ENCODE data around the gene DNAJC3.

The DNAJC3 gene

DNA sequence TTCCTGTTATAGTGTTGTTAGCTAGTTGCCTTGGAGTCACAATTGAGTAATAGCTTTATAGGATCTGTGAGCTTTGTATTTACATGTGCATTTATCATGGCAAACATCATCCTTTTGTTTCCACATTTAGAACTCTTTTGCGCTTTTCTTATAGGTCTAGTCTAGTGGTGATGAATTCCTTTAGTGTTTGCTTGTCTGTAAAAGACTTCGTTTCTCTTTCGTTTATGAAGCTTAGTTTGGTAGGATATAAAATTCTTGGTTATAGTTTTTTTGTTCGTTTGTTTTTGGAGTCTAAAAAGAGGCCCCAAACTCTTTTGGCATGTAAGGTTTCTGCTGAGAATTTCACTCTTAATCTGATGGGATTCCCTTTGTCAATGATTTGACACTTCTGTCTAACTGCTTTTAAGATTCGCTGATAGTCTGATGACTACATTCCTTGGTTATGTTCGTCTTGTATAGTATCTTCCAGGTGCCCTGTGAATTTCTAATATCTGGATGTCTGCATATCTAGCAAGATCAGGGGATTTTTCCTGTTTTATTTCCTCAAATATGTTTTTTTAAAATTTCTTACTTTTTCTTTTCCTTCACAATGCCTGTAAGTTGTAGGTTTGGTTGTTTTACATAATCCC is 20.2 kb downstream of the DNAJC3 start:
- TF ChIP-seq, protein P1, sequence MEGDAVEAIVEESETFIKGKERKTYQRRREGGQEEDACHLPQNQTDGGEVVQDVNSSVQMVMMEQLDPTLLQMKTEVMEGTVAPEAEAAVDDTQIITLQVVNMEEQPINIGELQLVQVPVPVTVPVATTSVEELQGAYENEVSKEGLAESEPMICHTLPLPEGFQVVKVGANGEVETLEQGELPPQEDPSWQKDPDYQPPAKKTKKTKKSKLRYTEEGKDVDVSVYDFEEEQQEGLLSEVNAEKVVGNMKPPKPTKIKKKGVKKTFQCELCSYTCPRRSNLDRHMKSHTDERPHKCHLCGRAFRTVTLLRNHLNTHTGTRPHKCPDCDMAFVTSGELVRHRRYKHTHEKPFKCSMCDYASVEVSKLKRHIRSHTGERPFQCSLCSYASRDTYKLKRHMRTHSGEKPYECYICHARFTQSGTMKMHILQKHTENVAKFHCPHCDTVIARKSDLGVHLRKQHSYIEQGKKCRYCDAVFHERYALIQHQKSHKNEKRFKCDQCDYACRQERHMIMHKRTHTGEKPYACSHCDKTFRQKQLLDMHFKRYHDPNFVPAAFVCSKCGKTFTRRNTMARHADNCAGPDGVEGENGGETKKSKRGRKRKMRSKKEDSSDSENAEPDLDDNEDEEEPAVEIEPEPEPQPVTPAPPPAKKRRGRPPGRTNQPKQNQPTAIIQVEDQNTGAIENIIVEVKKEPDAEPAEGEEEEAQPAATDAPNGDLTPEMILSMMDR (IDR thresholded peaks at IDR 0.05; ENCODE audit: extremely low read depth, missing control alignments), result no peak
- no peak for DNase-seq (ENCODE audit: low spot score)

GRCh38 chr13:95698047-95698749 is 21.3 kb downstream of the DNAJC3 start:
- no peak for DNase-seq (ENCODE audit: low spot score)
- TF ChIP-seq, protein P1 (IDR thresholded peaks at IDR 0.05; ENCODE audit: extremely low read depth, missing control alignments), result no peak

DNA sequence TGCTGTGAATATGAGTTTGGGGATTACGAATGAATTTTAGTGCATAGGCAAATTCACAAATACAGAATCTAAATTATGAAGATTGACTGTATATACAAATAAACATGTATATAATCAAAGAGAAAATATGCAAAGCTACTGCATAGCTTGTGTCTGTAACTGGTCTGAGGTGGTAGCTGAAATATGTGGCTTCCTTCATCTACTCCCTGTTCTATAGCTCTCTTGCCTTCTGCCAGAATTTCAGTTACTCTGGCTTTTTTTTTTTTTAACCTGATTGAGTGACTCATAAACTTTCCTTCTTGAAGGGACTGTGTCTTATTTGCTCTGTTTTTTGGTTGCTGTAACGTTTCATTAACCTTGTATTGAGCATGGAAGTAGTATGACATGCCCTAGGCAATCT is 26.6 kb downstream of the DNAJC3 start:
- TF ChIP-seq, protein P1 (IDR thresholded peaks at IDR 0.05; ENCODE audit: extremely low read depth, missing control alignments), result no peak
- DNase-seq (ENCODE audit: low spot score), result no peak

DNA sequence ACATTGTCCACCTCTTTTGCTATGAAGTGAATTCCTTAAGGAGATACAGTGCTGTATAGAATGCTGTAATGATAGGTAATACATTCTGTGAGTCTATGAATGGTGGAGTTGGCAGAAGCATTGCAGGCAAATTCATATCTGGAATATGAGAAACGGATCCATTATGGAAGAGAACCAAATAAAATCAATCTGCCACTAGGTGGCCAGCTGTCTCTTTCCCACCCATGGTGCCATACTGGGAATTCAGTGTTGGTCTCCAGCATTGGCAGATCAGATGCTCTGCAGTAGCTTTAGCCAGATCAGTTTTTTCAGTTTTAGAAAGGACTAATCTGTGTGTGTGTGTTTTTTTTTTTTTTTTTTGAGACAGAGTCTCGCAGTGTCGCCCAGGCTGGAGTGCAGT is 27.6 kb downstream of the DNAJC3 start:
- TF ChIP-seq, protein P1 (IDR thresholded peaks at IDR 0.05; ENCODE audit: extremely low read depth, missing control alignments), result peak; percentile 5
- no peak for DNase-seq (ENCODE audit: low spot score)

DNA sequence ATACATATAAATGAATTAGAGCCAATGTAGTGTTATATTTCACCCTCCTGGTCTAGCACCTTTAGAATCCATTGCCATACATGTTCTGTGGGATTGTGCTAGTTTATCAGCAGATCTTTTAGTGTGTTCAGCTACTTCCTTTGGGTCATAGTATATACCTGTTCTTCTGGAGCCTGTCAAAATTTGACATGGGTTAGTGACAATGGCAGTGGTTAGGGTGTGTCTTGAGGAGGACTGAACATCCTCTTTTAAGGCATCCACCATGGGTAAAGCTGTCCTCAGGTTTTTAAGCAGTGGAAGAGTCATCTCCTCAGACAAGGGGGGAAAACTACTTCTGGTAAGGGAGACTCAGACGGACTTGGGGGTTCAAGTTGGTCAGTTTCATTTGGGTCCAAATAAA is 29.4 kb downstream of the DNAJC3 start:
- DNase-seq (ENCODE audit: low spot score), result no peak
- TF ChIP-seq, protein P1 (IDR thresholded peaks at IDR 0.05; ENCODE audit: extremely low read depth, missing control alignments), result no peak

DNA sequence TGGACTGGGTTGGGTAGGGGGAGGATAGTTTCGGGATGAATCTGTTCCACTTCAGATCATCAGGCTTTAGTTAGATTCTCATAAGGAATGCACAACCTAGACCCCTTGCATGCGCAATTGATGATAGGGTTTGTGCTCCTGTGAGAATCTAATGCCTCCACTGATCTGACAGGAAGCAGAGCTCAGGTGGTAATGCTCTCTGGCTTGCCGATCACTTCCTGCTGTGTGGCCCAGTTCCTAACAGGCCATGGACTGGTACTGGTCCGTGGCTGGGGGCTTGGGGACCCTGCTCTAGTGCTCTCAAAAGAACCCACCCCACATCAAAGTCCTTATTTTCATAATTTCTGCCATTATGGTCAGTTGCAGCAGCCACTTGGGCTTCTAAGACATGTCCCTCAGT is 30.1 kb downstream of the DNAJC3 start:
- DNase-seq (ENCODE audit: low spot score), result no peak
- TF ChIP-seq, protein P1 (IDR thresholded peaks at IDR 0.05; ENCODE audit: extremely low read depth, missing control alignments), result no peak

All from GM20000 (cell line).